SK-N-SH treated with all-trans-retinoic acid at 6 μM for 48 hours (cell line): Measurements from ENCODE around the gene ADGRV1.
"Not testable (repeated sequence)": the region's sequence is repeated elsewhere in the genome, so short reads cannot be mapped to it uniquely, and the experiment has no call there.

Experiments used
- ATAC-seq: fragments of 200-7000 bp; cut with Tn5 transposase; 3 replicates; pipeline ENCODE4 v1.9.1; 2020; ENCODE audit warnings: mild to moderate bottlenecking, moderate library complexity
- BACH2 ChIP-seq: fragments of 250-450 bp; sonication (Bioruptor Pico); IDR thresholded peaks from 2 replicates; pipeline ENCODE4 v1.9.0; 2021; ENCODE audit warnings: mild to moderate bottlenecking, borderline replicate concordance
- CREB5 ChIP-seq: fragments of 250-450 bp; sonication (Bioruptor Pico); IDR thresholded peaks from 2 replicates; pipeline ENCODE4 v1.5.1; 2020; ENCODE audit warnings: low read depth, mild to moderate bottlenecking, moderate library complexity
- CSDC2 ChIP-seq: fragments of 250-450 bp; sonication (Bioruptor Pico); IDR thresholded peaks from 2 replicates; pipeline ENCODE4 v1.5.0; 2020; ENCODE audit warnings: mild to moderate bottlenecking, moderate library complexity
- CSRNP3 ChIP-seq: fragments of 250-450 bp; sonication (Bioruptor Pico); IDR thresholded peaks from 2 replicates; pipeline ENCODE4 v1.5.1; 2021; ENCODE audit warnings: mild to moderate bottlenecking, moderate library complexity
- ESRRG ChIP-seq: fragments of 250-450 bp; sonication (Bioruptor Pico); IDR thresholded peaks from 2 replicates; pipeline ENCODE4 v1.6.1; 2021; ENCODE audit warnings: mild to moderate bottlenecking
- GLIS3 ChIP-seq: fragments of 250-450 bp; sonication (Bioruptor Pico); IDR thresholded peaks from 2 replicates; pipeline ENCODE4 v1.5.0; 2020; ENCODE audit warnings: mild to moderate bottlenecking, moderate library complexity
- ISL1 ChIP-seq: fragments of 250-450 bp; sonication (Bioruptor Pico); IDR thresholded peaks from 2 replicates; pipeline ENCODE4 v2.1.2; 2022; ENCODE audit warnings: mild to moderate bottlenecking, moderate library complexity
- PATZ1 ChIP-seq: fragments of 250-450 bp; sonication (Bioruptor Pico); IDR thresholded peaks from 2 replicates; pipeline ENCODE4 v1.8.0; 2020; ENCODE audit warnings: mild to moderate bottlenecking, moderate library complexity, borderline replicate concordance
- RARB ChIP-seq: fragments of 250-450 bp; sonication (Bioruptor Pico); IDR thresholded peaks from 2 replicates; pipeline ENCODE4 v1.8.0; 2021; ENCODE audit warnings: mild to moderate bottlenecking, moderate library complexity
- SNAI2 ChIP-seq: fragments of 250-450 bp; sonication (Bioruptor Pico); IDR thresholded peaks from 2 replicates; pipeline ENCODE4 v1.5.0; 2020; ENCODE audit warnings: mild to moderate bottlenecking, moderate library complexity
- TCF4 ChIP-seq: fragments of 250-450 bp; sonication (Bioruptor Pico); IDR thresholded peaks from 2 replicates; pipeline ENCODE4 v1.8.0; 2021; ENCODE audit warnings: mild to moderate bottlenecking, moderate library complexity, borderline replicate concordance
- TOX ChIP-seq: fragments of 250-450 bp; sonication (Bioruptor Pico); IDR thresholded peaks from 2 replicates; pipeline ENCODE4 v1.8.0; 2021; ENCODE audit warnings: mild to moderate bottlenecking, moderate library complexity, borderline replicate concordance
- TSHZ2 ChIP-seq: fragments of 250-450 bp; sonication (Bioruptor Pico); IDR thresholded peaks from 2 replicates; pipeline ENCODE4 v1.5.0; 2020; ENCODE audit warnings: mild to moderate bottlenecking, moderate library complexity
- ZC3H10 ChIP-seq: fragments of 250-450 bp; sonication (Bioruptor Pico); IDR thresholded peaks from 2 replicates; pipeline ENCODE4 v1.5.1; 2021; ENCODE audit warnings: mild to moderate bottlenecking, moderate library complexity
- ZFP3 ChIP-seq: fragments of 250-450 bp; sonication (Bioruptor Pico); IDR thresholded peaks from 2 replicates; pipeline ENCODE4 v1.5.0; 2020; ENCODE audit warnings: mild to moderate bottlenecking, moderate library complexity
- ZNF70 ChIP-seq: fragments of 450-650 bp; formaldehyde crosslinking; IDR thresholded peaks from 2 replicates; pipeline ENCODE4 v1.5.0; 2020; ENCODE audit warnings: mild to moderate bottlenecking, moderate library complexity
- ZNF8 ChIP-seq: fragments of 450-650 bp; formaldehyde crosslinking; IDR thresholded peaks from 2 replicates; pipeline ENCODE4 v1.5.0; 2020; ENCODE audit warnings: mild to moderate bottlenecking, moderate library complexity

Gene ADGRV1

GRCh38 chr5:90967851-90968250, 409.3 kb downstream of the ADGRV1 start (continued):
- TF ChIP-seq TSHZ2 (CRISPR knock-in tag) = no peak
- TF ChIP-seq PATZ1 (CRISPR knock-in tag) = no peak
- no peak for TF ChIP-seq BACH2 (CRISPR knock-in tag)
- no peak for TF ChIP-seq TOX (CRISPR knock-in tag)
- no peak for TF ChIP-seq TCF4

DNA sequence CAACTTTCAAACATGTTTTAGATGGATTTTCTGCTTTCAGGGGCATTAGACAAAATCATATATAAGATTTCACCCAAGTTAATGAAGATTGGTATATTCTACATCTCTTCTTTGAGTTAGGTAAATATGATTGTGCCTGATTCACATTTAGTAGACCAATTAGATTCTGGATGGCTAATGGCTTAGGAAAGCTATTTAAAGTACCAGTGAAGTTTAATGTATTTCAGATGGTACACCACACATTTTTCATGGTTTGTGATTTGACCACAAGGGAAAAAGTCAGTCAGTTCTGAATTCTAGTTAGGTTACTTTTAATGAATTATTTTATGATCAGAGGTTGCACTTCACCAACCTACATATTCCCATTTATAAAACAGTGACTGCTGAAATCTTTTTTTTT, 409.7 kb downstream of the ADGRV1 start:
- TF ChIP-seq CSRNP3 (CRISPR knock-in tag) (no peak), ZNF8 (CRISPR knock-in tag) (0 out of 2 replicates have a peak, but pooled peaks have one; percentile 20), TCF4 (peak; percentile 28; the same call in 1 of the 2 replicates)
- ATAC-seq = no peak

- not testable (repeated sequence) for ATAC-seq
Observed at GRCh38 chr5:90969945-90970344, 411.3 kb downstream of the ADGRV1 start.

GRCh38 chr5:90981177-90981576, 422.6 kb downstream of the ADGRV1 start:
- TF ChIP-seq CREB5 (CRISPR knock-in tag) = no peak
- TF ChIP-seq ZFP3 (CRISPR knock-in tag) = no peak
- no peak for TF ChIP-seq CSDC2 (CRISPR knock-in tag)
- TF ChIP-seq TCF4 = no peak
- TF ChIP-seq ESRRG (CRISPR knock-in tag) = no peak
- no peak for TF ChIP-seq RARB (CRISPR knock-in tag)
- TF ChIP-seq CSRNP3 (CRISPR knock-in tag) = no peak
- TF ChIP-seq GLIS3 (CRISPR knock-in tag) = no peak
- no peak for TF ChIP-seq TSHZ2 (CRISPR knock-in tag)
- no peak for TF ChIP-seq ZNF70 (CRISPR knock-in tag)
- no peak for TF ChIP-seq TOX (CRISPR knock-in tag)
- TF ChIP-seq ISL1 (CRISPR knock-in tag) = no peak
- TF ChIP-seq ZC3H10 (CRISPR knock-in tag) = no peak
- TF ChIP-seq SNAI2 = no peak
- ATAC-seq = no peak
